Measurements from ENCODE around the gene ARHGAP6. TPM values are rescaled to one million over a fixed set of nuclear protein-coding genes. Genes with fewer than 3 reads are reported as not detected.
"Not testable (repeated sequence)": the region's sequence is repeated elsewhere in the genome, so short reads cannot be mapped to it uniquely, and the experiment has no call there.

The ARHGAP6 gene
- total RNA-seq, 1 experiment from 2014 or later: 0.50 TPM

DNA sequence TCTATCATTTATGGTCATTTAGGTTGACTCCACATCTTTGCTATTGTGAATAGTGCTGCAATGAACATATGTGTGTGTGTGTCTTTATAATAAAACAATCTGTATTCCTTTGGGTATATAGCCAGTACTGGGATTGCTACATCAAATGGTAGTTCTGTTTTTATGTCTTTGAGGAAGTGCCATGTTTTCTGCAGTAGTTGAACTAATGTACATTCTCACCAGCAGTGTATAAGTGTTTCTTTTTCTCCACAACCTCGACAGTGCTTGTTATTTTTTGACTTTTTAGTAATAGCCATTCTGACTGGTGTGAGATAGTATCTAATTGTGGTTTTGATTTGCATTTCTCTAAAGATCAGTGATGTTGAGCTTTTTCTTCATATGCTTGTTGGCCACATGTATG, 80.5 kb downstream of the ARHGAP6 start:
- no peak overlapping the region for H3K4me3 ChIP-seq (ENCODE audit: low read depth, low read length)
- no peak for DNase-seq
- H3K9me3 ChIP-seq: no peaks in the 10 kb centered on the region
- no peaks in the 10 kb centered on the region for H3K36me3 ChIP-seq (ENCODE audit: control insufficient read depth, insufficient read depth, low read length)
- TF ChIP-seq, protein P1, sequence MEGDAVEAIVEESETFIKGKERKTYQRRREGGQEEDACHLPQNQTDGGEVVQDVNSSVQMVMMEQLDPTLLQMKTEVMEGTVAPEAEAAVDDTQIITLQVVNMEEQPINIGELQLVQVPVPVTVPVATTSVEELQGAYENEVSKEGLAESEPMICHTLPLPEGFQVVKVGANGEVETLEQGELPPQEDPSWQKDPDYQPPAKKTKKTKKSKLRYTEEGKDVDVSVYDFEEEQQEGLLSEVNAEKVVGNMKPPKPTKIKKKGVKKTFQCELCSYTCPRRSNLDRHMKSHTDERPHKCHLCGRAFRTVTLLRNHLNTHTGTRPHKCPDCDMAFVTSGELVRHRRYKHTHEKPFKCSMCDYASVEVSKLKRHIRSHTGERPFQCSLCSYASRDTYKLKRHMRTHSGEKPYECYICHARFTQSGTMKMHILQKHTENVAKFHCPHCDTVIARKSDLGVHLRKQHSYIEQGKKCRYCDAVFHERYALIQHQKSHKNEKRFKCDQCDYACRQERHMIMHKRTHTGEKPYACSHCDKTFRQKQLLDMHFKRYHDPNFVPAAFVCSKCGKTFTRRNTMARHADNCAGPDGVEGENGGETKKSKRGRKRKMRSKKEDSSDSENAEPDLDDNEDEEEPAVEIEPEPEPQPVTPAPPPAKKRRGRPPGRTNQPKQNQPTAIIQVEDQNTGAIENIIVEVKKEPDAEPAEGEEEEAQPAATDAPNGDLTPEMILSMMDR (IDR thresholded peaks at IDR 0.05; ENCODE audit: insufficient read depth in 1 of 2, low read depth in 1 of 2, low read length in 1 of 2, severe bottlenecking in 1 of 2, unreplicated experiment in 1 of 2): no peak
- H3K4me3 Mint-ChIP-seq (ENCODE audit: unreplicated experiment): no peak overlapping the region
- H3K9me3 Mint-ChIP-seq (ENCODE audit: unreplicated experiment): no peaks in the 10 kb centered on the region
- intact Hi-C loops (cut with micrococcal nuclease; ENCODE audit: unreplicated experiment): no loop called here
- peaks cover 3% of the 10 kb centered on the region for H3K27me3 Mint-ChIP-seq (ENCODE audit: insufficient read depth, unreplicated experiment)
- H3K4me1 ChIP-seq: no peaks in the 10 kb centered on the region
- BruUV-seq (replicated peaks): no TSS peak
- no peaks in the 10 kb centered on the region for H3K27me3 ChIP-seq (replicated peaks; ENCODE audit: control insufficient read depth, insufficient read depth, low read length)
- ChIA-PET CTCF (no interaction called here), POLR2A (no interaction called here)
- no peaks in the 10 kb centered on the region for H3K4me1 Mint-ChIP-seq (ENCODE audit: low read depth, unreplicated experiment)
- H3K36me3 Mint-ChIP-seq (ENCODE audit: insufficient read depth, unreplicated experiment): no peaks in the 10 kb centered on the region
- no peak overlapping the region for H3K27ac Mint-ChIP-seq (ENCODE audit: unreplicated experiment)

DNA sequence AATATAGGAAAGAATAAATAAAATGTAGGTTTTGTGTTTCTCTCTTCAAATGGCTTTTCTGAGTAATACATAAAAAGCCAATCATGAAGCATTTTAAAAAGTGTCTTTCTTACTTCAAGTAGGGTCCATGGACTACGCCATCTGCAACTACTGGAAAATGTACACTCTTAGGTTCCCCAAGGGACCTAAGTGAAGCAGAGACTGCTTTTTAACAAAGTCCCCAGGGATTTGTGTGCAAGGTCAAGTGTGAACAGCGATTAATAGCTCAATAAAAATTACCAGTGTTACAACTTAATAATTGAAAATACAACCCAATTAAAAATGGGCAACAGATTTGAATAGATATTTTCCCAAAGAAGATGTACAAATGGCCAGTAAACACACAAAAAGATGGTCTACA, 84.9 kb downstream of the ARHGAP6 start:
- no TSS peak for BruUV-seq (replicated peaks)
- CTCF ChIA-PET: no interaction called here

DNA sequence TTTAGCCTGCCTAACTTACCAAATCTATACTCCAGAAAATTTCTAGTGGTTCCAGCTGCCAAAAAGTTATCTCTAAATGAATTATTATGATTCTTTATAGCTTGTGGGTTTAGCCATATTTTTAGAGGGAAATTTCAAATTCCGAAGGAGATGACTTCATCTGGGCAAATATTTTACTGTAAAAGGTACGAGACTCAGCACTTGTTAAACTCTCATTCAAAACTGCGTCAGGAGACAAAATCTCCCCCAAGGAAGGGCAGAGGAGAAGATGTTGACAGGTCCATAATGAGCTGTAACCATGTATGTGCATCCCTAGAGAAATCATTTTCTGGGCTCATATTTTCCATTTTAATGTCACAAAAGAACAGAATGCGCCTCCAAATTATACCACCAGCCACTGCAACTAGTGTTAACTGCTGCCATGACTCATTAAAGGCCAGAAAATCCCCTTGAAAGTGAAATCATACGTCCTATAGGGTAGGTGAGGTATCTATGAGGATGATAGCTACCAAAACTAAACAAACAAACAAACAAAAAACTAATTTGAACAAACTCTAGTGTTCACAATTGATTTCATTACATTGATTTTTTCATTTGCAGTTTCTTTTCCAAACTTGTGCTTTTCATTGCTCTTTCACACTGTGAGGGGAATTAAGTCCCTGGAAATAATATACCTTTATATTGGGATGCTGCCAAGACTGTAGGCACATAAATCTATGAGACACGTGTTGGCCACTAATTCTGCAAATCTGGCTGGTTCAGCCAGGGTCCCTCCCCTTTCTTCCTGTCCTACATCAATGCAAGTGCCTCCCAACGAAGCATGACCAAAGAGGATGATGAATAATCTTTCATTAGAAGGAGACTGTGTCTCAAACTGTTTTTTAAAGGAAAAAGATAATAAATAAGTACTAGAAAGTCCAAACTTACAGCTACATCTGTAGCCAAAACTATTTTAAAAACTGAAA, 85.8 kb downstream of the ARHGAP6 start:
- Histone ChIP-seq H3K4me1 (no peaks in the 10 kb centered on the region), H3K27me3 (replicated peaks; ENCODE audit: control insufficient read depth, insufficient read depth, low read length) (no peaks in the 10 kb centered on the region), H3K36me3 (ENCODE audit: control insufficient read depth, insufficient read depth, low read length) (no peaks in the 10 kb centered on the region), H3K9me3 (no peaks in the 10 kb centered on the region), H3K4me3 (ENCODE audit: low read depth, low read length) (no peak overlapping the region)
- DNase-seq: no peak
- ChIA-PET CTCF (no interaction called here), POLR2A (no interaction called here)
- TF ChIP-seq, protein P1 (IDR thresholded peaks at IDR 0.05; ENCODE audit: insufficient read depth in 1 of 2, low read depth in 1 of 2, low read length in 1 of 2, severe bottlenecking in 1 of 2, unreplicated experiment in 1 of 2): no peak
- Mint-ChIP-seq H3K36me3 (ENCODE audit: insufficient read depth, unreplicated experiment) (no peaks in the 10 kb centered on the region), H3K27ac (ENCODE audit: unreplicated experiment) (no peak overlapping the region), H3K4me1 (ENCODE audit: low read depth, unreplicated experiment) (no peaks in the 10 kb centered on the region), H3K27me3 (ENCODE audit: insufficient read depth, unreplicated experiment) (peaks cover 6% of the 10 kb centered on the region), H3K4me3 (ENCODE audit: unreplicated experiment) (no peak overlapping the region), H3K9me3 (ENCODE audit: unreplicated experiment) (no peaks in the 10 kb centered on the region)
- BruUV-seq (replicated peaks): no TSS peak
- intact Hi-C loops (cut with micrococcal nuclease; ENCODE audit: unreplicated experiment): no loop called here

More for the DNA sequence above, 84.9 kb downstream of the ARHGAP6 start:
- TF ChIP-seq, protein P1 (IDR thresholded peaks at IDR 0.05; ENCODE audit: insufficient read depth in 1 of 2, low read depth in 1 of 2, low read length in 1 of 2, severe bottlenecking in 1 of 2, unreplicated experiment in 1 of 2): no peak
- DNase-seq: no peak
- Mint-ChIP-seq H3K27me3 (ENCODE audit: insufficient read depth, unreplicated experiment) (peaks cover 6% of the 10 kb centered on the region), H3K27ac (ENCODE audit: unreplicated experiment) (no peak overlapping the region), H3K4me3 (ENCODE audit: unreplicated experiment) (no peak overlapping the region), H3K4me1 (ENCODE audit: low read depth, unreplicated experiment) (no peaks in the 10 kb centered on the region), H3K9me3 (ENCODE audit: unreplicated experiment) (no peaks in the 10 kb centered on the region), H3K36me3 (ENCODE audit: insufficient read depth, unreplicated experiment) (no peaks in the 10 kb centered on the region)
- H3K27me3 ChIP-seq (replicated peaks; ENCODE audit: control insufficient read depth, insufficient read depth, low read length): no peaks in the 10 kb centered on the region
- POLR2A ChIA-PET: no interaction called here
- no peaks in the 10 kb centered on the region for H3K4me1 ChIP-seq
- no peaks in the 10 kb centered on the region for H3K9me3 ChIP-seq
- no peaks in the 10 kb centered on the region for H3K36me3 ChIP-seq (ENCODE audit: control insufficient read depth, insufficient read depth, low read length)
- no peak overlapping the region for H3K4me3 ChIP-seq (ENCODE audit: low read depth, low read length)
- intact Hi-C loops (cut with micrococcal nuclease; ENCODE audit: unreplicated experiment): no loop called here

DNA sequence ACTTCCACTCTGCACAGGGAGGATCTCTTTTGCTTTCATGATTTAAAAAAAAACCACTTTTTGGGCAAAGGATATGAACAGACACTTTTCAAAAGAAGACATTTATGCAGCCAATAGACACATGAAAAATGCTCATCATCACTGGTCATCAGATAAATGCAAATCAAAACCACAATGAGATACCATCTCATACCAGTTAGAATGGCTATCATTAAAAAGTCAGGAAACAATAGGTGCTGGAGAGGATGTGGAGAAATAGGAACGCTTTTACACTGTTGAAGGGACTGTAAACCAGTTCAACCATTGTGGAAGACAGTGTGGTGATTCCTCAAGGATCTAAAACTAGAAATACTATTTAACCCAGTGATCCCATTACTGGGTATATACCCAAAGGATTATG, 87.4 kb downstream of the ARHGAP6 start:
- H3K4me1 ChIP-seq; H3K27ac Mint-ChIP-seq (ENCODE audit: unreplicated experiment); BruUV-seq (replicated peaks); H3K4me3 ChIP-seq (ENCODE audit: low read depth, low read length); H3K36me3 Mint-ChIP-seq (ENCODE audit: insufficient read depth, unreplicated experiment); POLR2A ChIA-PET; H3K9me3 Mint-ChIP-seq (ENCODE audit: unreplicated experiment); intact Hi-C loops (cut with micrococcal nuclease; ENCODE audit: unreplicated experiment); H3K4me1 Mint-ChIP-seq (ENCODE audit: low read depth, unreplicated experiment); H3K4me3 Mint-ChIP-seq (ENCODE audit: unreplicated experiment); H3K27me3 Mint-ChIP-seq (ENCODE audit: insufficient read depth, unreplicated experiment); CTCF ChIA-PET; H3K36me3 ChIP-seq (ENCODE audit: control insufficient read depth, insufficient read depth, low read length); H3K27me3 ChIP-seq (replicated peaks; ENCODE audit: control insufficient read depth, insufficient read depth, low read length); H3K9me3 ChIP-seq; DNase-seq: not testable (repeated sequence)
